Ovary (tissue), 3 donors: ENCODE data around the gene TAGLN2.
"Not testable (repeated sequence)": the region's sequence is repeated elsewhere in the genome, so short reads cannot be mapped to it uniquely, and the experiment has no call there.

Experiments
- EP300 ChIP-seq: sonication (generic); formaldehyde crosslinking; IDR thresholded peaks from one replicate; pipeline ENCODE4 v1.6.1; 2017; ENCODE audit warnings: antibody characterized with exemption
- POLR2A ChIP-seq: fragments of 450-650 bp; IDR thresholded peaks from one replicate; pipeline ENCODE4 v1.6.1; 2017; ENCODE audit warnings: antibody characterized with exemption, mild to moderate bottlenecking, moderate library complexity
- TF ChIP-seq, protein P1 (sequence below), 3 donors: fragments of 450-650 bp in 2 of 3; fragments of 200-600 bp in 1 of 3; IDR thresholded peaks; one replicate each; pipeline versions ENCODE4 v1.5.1 to v1.8.0; 2016 to 2022; ENCODE audit warnings: antibody characterized with exemption in 3 of 3, mild to moderate bottlenecking in 1 of 3
- donor health status: DM: no; HTN: no; CAD: no.

DNA sequence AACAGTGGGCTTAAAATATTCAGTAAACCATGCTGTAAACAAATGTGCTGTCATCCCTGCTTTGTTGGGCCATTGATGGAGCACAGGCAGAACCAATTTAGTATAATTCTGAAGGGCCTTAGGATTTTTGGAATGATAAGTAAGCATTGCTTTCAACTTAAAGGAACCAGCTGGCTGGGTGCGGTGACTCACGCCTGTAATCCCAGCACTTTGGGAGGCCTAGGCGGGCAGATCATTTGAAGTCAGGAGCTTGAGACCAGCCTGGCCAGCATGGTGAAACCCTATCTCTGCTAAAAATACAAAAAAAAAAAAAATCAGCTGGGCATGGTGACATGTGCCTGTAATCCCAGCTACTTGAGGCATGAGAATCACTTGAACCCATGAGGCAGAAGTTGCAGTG, 21.3 kb downstream of the TAGLN2 start:
- TF ChIP-seq, protein P1, sequence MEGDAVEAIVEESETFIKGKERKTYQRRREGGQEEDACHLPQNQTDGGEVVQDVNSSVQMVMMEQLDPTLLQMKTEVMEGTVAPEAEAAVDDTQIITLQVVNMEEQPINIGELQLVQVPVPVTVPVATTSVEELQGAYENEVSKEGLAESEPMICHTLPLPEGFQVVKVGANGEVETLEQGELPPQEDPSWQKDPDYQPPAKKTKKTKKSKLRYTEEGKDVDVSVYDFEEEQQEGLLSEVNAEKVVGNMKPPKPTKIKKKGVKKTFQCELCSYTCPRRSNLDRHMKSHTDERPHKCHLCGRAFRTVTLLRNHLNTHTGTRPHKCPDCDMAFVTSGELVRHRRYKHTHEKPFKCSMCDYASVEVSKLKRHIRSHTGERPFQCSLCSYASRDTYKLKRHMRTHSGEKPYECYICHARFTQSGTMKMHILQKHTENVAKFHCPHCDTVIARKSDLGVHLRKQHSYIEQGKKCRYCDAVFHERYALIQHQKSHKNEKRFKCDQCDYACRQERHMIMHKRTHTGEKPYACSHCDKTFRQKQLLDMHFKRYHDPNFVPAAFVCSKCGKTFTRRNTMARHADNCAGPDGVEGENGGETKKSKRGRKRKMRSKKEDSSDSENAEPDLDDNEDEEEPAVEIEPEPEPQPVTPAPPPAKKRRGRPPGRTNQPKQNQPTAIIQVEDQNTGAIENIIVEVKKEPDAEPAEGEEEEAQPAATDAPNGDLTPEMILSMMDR (IDR thresholded peaks at IDR 0.05), result not testable (repeated sequence)
- not testable (repeated sequence) for TF ChIP-seq EP300, POLR2A
